Right lobe of liver (tissue), 4 donors: ENCODE results near the gene LRRN1.

Experiments used
- POLR2A ChIP-seq: fragments of 450-650 bp; IDR thresholded peaks from one replicate; pipeline ENCODE4 v1.6.1; 2017; ENCODE audit warnings: antibody characterized with exemption, mild to moderate bottlenecking
- TF ChIP-seq, protein P1 (sequence below), 4 donors: fragments of 200-600 bp in 3 of 4; fragments of 450-650 bp in 1 of 4; IDR thresholded peaks; one replicate each; pipeline versions ENCODE4 v1.5.1 to v1.8.0; 2016 to 2022; ENCODE audit warnings: antibody characterized with exemption in 4 of 4, mild to moderate bottlenecking in 2 of 4
- donor health status: DM: no; HTN: no; CAD: no.
- donor health status: DM: no; HTN: no; CAD: no.
- donor health status: DM: no; HTN: yes; CAD: no.

DNA sequence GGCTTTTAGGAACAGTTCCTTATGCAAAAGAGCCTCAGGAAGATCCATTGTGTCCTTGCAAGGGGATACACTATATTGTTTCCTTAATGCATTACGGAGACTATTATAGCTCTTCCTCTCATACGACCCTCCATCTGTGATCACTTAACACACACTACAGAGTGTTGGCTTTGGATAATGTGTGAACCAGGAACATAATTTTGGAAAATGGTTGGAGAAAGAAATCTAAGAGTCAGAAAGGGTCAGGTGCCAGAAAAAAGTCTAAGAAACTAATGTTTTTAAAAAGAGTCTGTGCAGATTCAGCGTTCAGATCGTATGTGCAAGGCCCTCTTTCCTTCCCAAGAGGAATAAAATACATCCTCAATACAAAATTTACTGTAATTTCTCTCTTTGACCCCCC, 27.3 kb downstream of the LRRN1 start:
- TF ChIP-seq POLR2A: no peak
- TF ChIP-seq, protein P1, sequence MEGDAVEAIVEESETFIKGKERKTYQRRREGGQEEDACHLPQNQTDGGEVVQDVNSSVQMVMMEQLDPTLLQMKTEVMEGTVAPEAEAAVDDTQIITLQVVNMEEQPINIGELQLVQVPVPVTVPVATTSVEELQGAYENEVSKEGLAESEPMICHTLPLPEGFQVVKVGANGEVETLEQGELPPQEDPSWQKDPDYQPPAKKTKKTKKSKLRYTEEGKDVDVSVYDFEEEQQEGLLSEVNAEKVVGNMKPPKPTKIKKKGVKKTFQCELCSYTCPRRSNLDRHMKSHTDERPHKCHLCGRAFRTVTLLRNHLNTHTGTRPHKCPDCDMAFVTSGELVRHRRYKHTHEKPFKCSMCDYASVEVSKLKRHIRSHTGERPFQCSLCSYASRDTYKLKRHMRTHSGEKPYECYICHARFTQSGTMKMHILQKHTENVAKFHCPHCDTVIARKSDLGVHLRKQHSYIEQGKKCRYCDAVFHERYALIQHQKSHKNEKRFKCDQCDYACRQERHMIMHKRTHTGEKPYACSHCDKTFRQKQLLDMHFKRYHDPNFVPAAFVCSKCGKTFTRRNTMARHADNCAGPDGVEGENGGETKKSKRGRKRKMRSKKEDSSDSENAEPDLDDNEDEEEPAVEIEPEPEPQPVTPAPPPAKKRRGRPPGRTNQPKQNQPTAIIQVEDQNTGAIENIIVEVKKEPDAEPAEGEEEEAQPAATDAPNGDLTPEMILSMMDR (IDR thresholded peaks at IDR 0.05): no peak
